ENCODE measurements around the gene ARMC10.

- TF ChIP-seq, protein P1, sequence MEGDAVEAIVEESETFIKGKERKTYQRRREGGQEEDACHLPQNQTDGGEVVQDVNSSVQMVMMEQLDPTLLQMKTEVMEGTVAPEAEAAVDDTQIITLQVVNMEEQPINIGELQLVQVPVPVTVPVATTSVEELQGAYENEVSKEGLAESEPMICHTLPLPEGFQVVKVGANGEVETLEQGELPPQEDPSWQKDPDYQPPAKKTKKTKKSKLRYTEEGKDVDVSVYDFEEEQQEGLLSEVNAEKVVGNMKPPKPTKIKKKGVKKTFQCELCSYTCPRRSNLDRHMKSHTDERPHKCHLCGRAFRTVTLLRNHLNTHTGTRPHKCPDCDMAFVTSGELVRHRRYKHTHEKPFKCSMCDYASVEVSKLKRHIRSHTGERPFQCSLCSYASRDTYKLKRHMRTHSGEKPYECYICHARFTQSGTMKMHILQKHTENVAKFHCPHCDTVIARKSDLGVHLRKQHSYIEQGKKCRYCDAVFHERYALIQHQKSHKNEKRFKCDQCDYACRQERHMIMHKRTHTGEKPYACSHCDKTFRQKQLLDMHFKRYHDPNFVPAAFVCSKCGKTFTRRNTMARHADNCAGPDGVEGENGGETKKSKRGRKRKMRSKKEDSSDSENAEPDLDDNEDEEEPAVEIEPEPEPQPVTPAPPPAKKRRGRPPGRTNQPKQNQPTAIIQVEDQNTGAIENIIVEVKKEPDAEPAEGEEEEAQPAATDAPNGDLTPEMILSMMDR (IDR thresholded peaks at IDR 0.05): no peak
- TF ChIP-seq POLR2A (IDR thresholded peaks at IDR 0.05) (no peak), POLR2AphosphoS5 (IDR thresholded peaks at IDR 0.05; ENCODE audit: insufficient read depth in 1 of 2, low read depth in 1 of 2) (no peak)
These were observed 11.0 kb upstream of the ARMC10 start for GRCh38 chr7:103063895-103064294.
